AG08396 (cell line): ENCODE results near the gene BAHCC1.
"Not testable (repeated sequence)": the region's sequence is repeated elsewhere in the genome, so short reads cannot be mapped to it uniquely, and the experiment has no call there.

Experiments used
- DNase-seq: peaks from one replicate; pipeline ENCODE4 v3.0.0; 2012; ENCODE audit warnings: low spot score, mixed read lengths

Gene BAHCC1

DNA sequence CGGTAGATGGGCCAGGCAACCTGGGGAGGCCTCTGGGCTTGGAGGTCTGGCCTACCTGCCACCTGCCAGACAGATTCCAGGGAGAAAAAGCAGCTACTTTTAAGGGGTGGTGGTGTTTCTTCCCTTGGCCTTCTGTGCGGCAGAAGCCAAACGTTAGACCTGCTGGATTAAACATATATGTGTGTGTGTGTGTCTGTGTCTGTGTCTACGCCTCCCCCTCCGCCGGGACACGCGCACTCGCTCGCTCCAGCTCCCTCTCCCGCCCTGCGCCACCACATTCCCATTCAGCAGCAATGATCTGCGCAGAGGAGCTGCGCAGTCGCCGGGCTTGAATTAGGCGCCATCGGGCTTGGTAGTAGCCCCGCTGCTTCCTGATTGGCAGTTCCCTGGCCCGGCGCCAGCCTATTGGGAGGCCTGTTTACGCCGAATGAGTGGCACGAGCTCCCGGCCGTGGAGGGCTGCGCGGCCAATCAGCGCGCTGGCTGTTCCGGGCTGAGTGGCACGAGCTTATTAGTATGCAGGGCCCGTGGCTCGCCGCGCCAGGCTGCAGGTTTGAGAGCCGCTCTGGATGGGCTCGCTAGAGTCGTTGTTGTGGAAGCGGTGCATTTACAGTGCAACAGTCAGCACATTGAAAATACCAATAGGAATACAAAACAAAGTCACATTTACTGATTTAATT, at the start of gene BAHCC1:
BAHCC1 (plus strand) TSS at position 537 of the 679 bp plus-strand sequence. CDS start 4,283 bp downstream, outside the sequence.
- peak; percentile 100 for DNase-seq

GRCh38 chr17:81346090-81346907, 49.0 kb upstream of the BAHCC1 start:
- DNase-seq = peak; percentile 99

DNA sequence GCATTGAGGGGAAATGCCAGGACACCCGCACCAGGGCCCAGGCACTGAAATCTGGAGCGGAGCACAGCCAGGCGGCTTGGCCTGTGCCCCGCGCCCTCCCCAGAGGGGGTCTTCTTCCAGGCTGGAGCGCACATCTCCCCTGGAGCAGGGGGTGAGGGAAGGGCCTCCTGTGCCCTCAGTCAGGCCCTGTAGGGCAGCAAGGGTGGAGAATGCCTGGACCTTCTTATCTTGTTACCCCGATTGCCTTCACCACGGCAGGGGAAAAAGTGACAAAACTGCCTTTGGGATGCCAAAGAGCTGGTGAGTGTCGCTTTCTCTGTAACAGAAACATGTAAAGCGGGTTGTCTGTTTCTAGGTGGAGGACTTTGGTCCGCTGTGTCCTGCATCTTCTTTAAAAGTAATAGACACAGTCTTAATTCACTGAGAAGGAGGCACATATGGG, 48.3 kb upstream of the BAHCC1 start:
- DNase-seq = no peak

- DNase-seq = no peak
Measured at GRCh38 chr17:81347437-81347836, 47.8 kb upstream of the BAHCC1 start.

GRCh38 chr17:81348097-81349055, 46.9 kb upstream of the BAHCC1 start:
- DNase-seq = no peak

GRCh38 chr17:81349397-81350319, 45.6 kb upstream of the BAHCC1 start:
- DNase-seq = no peak

- no peak for DNase-seq
Measured at GRCh38 chr17:81350320-81350890, 44.9 kb upstream of the BAHCC1 start.

DNA sequence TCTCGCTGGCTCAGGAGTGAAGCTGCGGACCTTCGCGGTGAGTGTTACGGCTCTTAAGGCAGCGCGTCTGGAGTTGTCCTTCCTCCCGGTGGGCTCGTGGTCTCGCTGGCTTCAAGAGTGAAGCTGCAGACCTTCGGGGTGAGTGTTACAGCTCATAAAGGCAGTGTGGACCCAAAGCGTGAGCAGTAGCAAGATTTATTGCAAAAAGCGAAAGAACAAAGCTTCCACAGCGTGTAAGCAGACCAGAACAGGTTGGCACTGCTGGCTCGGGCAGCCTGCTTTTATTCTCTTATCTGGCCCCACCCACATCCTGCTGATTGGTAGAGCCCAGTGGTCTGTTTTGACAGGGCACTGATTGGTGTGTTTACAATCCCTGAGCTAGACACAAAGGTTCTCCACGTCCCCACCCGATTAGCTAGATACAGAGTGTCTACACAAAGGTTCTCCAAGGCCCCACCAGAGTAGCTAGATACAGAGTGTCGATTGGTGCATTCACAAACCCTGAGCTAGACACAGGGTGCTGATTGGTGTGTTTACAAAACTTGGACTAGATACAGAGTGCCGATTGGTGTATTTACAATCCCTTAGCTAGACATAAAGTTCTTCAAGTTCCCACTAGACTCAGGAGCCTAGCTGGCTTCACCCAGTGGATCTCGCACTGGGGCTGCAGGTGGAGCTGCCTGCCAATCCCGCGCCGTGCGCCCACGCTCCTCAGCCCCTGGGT, 43.8 kb upstream of the BAHCC1 start:
- not testable (repeated sequence) for DNase-seq

GRCh38 chr17:81352056-81352455, 43.2 kb upstream of the BAHCC1 start:
- not testable (repeated sequence) for DNase-seq

DNA sequence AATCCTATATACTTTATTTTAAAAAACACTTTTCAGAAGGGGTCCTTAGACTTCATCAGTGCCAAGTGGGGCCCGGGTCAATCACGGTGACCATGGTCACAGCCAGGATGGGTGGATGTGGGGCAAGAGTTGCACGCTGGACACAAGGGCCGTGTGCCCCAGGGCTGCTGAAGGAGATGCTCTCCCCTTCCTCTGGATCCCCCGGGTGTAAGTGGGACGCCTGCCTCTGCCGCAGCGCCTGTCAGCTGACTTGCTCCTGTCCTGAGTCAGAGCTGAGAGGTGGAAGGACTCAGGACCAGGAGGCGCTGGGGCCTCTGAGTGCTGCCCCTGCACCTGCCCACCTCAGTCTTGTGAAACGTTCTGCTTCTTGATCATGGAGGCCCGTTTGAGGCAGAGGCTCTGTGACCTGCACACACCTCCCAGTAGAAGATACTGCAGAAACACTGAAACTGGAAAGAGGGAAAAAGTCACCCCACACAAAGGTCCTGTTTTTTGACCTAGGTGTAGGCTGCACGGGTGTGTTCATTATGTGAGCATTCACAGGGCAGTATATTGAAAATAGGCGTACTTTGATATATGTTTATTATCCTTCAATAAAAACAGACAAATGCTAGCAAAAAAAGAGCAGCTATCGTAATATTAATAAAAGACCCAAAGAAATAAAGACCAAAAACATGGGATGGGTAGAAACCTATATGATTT, 40.9 kb upstream of the BAHCC1 start:
- no peak for DNase-seq

DNA sequence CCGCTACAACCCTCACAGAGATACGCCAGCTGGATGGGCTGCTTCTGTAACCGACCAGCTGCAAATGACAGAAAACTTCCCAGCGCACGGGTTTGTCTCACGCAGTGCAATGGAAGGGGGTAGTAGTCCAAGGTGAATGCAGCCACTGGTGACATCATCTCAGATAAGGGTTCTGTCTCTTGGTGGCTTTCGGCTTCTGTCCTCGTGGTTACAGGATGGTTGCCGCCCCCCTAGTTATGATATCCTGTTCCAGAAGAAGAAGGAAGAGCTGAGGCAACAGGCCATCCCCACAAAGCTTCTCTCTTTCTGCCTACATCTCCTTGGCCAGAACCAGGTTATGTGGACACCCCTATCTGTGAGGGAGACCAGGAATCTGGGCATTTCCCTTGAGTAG, 40.3 kb upstream of the BAHCC1 start:
- no peak for DNase-seq

DNA sequence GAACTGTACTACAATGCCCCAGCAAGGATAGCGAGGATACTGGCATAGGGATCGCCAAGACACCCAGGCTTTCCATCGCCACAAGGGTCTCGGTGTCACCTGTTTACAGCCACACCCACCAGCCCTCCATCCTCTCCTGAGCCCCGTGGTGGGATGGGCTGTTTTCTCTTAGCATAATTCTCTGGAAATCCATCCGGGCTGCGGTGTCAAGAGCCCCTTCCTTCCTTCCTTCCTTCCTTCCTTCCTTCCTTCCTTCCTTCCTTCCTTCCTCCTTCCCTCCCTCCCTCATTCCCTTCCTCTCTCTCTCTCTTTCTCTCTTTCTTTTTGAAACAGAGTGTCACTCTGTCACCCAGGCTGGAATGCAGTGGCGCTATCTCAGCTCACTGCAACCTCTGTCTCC, 36.0 kb upstream of the BAHCC1 start:
- no peak for DNase-seq

GRCh38 chr17:81362001-81362400, 33.3 kb upstream of the BAHCC1 start:
- not testable (repeated sequence) for DNase-seq

DNA sequence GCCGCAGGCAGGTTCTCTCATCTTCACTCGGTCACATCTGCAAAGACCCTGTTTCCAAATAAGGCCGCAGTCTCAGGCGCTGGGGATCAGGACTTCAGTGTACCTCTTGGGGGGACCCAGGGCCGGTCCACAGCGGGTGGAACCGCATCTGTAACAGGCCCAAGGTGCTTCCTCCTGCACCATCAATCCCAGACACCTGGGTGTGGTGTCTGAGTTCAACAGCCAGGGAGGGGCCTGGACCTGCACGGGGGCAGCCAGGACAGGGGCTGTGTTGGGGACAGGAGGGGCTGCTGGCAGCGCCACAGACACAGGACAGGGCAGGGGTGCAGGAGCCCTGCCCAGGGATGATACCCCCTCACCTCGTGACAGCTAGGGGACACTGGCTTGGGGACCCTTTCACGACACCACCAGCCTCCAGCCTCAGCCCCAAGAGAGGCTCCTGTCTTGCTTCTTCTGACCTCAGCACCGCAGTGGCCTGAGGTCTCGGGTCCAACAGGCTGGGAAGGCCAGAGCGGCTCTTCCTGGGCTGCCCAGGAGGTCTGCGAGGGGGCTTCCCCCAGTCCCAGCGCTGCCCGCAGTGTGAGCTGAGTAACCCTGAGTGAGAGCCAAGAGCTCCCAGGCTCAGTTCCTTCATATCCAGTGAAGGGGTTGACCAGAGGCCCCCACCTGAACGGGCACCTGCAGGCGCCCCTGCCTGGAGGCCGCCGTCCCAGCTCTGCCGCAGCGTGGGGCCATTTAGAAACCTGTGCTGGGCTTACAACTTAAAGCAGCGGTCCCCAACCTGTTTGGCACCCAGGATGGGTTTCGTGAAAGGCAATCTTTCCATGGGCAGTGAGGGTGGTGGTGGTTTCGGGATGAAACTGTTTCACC, 30.7 kb upstream of the BAHCC1 start:
- DNase-seq = no peak

DNA sequence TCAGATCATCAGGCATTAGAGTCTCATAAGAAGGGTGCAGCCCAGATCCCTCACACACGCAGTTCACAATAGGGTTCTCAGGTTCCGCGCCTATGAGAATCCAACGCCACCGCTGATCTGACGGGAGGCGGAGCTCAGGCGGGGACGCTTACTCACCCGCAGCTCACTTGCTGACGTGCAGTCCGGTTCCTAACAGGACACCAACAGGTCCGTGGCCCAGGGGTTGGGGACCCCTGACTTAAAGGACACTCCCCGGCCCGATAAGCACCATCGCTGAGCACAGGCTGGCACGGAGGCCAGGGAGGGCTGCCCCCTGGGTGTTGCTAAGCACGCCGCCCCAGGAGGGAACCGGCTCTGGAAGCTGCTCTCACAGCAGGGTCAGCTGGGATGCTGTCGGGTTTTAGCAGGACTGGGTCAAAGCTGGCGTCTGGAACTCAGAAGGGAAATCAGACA, 30.1 kb upstream of the BAHCC1 start:
- DNase-seq = peak; percentile 68

GRCh38 chr17:81365601-81366585, 29.4 kb upstream of the BAHCC1 start:
- peak; percentile 66 for DNase-seq

DNA sequence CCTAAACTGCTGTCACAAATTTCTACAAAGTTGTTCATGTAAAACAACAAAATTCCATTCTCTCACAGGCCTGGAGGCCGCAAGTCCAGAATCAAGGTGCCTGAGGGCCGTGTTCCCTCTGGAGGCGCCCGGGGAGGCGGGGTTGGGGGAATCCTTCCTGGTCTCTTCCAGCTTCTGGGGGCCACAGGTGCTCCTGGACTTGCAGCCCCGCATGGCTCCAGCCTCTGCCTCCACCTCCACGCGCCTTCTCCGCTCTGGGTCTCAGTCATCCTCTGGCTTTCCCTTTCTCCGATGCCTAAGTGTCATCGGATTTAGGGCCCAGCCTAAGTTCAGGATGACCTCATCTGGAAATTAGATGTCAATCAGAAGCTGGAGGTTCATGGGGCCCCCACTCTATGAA, 28.6 kb upstream of the BAHCC1 start:
- no peak for DNase-seq
